CD4-positive, alpha-beta T cell treated with Interleukin-10 for 1 hour (primary cell): ENCODE measurements around the gene BCOR.

Source experiments
- DNase-seq: peaks from one replicate; pipeline ENCODE4 v3.0.0-alpha.2; 2020

The BCOR gene

DNA sequence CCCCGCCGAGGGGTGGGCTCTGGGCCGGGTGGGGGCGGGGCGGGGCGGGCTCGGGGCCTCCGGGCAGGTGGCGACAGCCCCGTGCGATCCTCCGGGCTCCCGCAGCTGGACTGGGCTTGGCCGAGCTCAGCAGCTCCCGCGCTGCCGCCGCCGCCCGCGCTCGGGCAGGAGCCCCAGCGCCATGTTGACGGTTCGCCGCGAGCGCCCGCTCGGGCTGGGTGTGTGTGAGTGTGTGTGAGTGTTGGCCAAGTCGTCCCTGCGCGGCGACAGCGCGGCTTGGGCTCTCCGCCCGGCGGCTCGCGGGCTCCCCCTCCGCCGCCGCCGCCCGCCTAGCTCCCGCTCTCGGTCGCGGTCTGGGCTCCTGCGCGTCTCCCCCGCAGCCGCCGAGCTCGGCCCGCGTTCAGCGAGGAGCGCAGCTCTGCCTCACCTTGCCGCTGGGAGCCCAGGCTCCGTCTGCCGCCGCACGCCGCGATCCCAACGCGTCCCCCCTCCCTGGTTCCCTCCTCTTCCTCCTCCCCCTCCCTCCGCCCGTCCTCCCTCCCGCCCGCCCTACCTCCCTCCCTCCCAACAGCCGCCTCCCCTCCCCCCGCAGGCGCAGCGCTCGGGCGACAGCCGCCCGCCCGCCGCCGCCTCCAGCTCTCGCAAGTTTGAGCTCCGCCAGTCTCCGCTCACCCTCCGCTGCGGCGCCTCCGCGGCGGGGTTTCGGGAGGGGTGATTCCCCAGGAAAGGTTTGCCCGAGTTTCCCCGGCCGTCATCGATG lies at the start of gene BCOR:
Gene BCOR, minus strand, starts transcription at position 455 of the 760 bp plus-strand sequence. CDS start 20,029 bp downstream, outside the sequence.
- peak; percentile 79 for DNase-seq

DNA sequence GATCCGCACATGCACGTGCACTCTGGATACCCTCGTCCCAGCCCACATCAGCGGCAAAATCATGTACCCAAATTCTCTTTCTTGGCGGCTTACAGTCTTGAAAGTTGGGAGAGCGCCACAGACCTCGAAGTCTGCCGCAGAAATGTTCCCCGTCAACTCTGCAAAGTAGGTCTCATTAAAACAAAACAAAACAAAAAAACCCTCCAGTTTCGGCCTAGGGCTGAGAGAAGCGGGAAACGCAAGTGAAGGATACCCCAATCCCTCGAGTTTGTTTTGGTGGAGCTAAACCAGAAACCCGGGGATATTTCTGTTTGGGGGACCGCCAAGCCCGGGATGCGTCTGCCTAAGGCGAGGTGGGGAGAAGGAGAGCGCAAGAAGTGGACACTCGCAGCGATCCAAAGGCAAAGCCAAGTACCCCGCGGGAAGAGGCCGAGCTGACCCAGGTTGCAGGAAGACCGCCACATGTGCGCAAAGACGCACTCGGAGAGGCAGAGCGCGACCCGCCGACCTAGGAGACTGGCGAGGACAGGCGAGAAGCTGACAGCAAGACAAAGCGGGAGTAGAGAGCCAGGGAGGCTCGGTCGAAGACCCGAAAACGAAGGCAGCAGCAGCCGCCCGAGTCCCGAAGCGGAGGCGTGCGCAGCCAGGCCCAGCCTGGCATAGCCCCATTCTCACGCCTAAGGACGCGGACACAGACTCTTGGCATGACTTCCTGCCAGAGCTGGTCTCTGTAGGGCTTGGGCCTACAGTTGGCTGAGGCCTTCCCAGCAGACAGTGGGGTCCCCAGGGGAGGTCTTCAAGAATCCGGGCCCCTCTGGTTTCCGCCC lies 49.6 kb upstream of the BCOR start:
- no peak for DNase-seq

DNA sequence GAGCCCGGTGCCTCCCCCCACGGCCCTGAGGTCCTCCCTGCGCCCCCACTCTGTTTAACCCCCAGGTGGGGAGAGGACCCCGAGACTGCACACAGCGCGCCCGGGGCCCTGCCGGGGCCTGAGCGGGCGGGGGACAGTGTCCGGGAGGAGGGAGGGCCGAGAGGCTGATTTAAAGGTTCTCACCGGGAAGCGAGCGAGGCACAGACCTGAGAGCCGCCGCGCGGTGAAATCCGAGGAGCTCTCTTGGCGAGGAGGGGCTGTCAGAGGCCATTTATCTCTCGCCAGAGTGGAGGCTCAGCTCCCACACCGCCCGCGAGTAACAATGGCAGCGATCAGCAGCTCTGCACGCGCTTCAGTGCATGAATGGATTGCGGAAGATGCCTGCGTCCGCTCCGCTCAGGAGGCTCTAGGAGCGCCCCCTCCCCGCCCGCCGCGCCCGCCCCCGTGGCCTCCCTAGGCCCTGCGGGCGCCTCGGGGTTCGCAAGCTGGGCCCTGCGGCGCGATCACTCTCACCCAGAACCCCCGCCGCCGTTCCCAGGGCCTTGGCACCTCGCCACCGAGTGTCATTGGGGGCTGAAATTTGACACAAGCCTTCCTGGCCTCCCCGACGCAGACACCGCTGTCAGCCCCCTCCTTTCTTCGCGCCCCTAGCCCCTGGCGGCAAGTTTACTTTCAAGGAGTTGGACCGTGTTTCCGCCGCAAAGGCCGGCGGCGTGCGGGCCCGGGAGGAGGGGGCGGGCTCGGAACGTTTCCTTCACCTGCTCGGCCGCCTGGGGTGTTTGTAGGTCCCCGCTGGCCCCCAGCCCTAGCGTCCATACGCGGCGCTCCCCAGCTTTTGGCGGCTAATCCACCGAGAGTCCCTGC lies 48.7 kb upstream of the BCOR start:
- DNase-seq = peak; percentile 33

DNA sequence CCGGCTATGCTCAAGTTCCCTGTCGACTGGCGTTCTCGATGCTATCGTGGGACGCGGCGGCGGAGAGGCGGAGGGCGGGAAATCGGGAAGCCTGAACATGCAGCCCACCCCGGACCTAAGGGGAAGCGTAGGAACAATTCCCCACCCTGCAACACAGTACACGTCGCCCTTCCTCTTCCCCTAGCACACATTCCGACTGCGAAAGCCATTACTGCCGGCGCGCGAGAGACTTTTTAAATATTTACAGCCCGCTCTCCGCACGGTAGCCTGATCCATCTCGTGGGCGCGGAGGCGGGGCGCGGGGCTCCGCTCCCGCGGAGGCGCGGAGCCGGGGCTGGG lies 48.1 kb upstream of the BCOR start:
- no peak for DNase-seq

DNA sequence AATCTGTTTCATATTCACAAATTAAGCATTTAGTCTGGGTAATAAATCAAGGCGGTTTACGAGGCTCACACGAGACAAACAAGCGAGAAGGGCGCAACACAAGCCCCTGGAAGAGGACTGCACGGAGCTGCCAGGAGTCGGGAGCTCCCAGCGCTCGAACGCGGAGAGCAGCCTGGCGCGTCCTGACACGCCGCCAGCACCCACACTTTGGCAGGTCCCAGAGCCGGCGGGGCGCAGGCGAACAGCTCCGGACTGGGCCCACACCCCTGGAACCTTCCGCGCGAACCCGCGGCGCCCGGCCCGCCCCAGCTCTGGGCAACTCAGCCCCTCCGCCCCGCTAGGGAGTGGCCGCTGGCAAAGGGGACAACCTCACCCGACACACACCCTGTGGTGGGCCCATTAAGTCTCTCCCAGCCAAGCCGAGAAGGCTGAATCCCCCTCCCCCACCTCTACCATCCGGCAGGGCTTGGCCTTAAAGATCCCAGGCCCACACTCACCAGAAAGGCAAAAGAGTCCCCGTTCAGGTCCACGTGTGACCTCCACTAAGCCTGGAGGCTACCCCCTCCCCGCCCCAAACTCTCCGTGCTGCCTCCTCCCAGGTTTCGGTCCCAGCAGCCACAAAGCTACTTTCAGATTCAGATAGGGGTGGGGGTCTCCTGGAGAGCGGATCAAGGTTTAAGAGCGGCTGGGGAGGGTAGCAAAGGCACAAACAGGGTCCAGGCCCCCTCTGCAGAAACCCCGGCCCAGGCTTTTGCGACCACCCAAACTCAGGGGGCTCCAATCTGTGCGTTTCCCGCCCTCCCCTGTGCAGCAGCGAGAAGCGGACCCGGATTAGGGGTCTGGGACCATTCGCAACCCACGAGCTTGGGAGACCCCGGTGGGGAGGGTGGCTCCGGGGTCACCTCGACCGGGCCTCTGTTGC lies 47.5 kb upstream of the BCOR start:
- DNase-seq = no peak

DNA sequence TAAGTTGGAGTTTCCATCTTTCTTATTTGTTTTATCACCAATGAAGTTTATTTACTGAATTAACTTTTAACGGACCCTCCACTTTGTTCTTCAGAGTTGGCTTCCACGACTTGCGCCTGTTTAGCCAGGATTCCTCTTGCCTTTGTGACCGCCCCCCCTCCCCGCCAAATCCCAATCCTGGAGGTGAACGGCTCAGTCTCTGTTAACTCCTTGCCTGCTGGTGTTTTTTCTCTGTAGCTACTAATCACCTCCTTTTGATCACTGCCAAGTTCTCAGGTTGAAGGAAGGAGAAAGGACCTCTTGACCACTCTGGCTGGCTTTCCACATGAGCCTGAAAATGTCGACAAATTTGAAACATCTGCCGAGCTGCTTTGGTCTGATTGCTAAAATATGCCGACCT lies 46.8 kb upstream of the BCOR start:
- DNase-seq = no peak

DNA sequence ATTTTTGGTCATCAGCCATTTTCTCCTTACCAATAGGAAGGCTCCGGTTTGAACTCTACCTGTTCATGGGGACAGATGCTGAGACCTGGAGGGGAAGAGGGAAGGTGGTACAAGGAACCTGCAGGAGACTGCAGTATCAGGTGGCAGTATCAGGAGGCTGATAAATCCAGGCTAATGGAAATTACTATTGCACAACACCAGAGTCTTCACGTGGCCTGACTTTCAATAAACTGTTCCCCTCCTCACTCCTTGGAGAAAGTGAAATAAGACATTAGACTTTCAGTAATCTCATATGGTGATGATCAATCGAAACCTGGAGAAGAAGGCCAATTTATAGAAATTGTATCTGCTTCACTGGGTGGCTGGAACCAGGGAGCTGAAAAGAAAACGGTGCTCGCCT lies 46.2 kb upstream of the BCOR start:
- DNase-seq = no peak

DNA sequence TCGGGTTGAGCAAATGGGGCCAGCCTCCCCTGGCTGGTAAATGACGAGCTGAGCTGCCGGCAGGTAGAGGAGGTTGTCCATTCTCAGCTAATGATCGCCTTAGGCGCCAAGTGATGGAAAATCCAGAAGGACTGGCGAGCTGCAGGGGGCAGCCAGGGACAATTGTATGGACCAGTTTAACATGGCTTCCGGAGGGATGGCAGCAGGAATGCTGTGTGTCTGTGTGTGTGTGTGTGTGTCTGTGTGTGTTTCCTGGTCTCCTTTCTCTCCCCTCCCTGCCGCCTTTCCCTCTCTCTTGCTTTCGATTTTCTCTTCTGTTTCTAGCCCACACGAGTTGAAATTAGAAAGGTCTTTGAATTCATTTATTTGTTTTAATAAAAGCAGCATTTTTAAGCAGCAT lies 45.2 kb upstream of the BCOR start:
- no peak for DNase-seq

DNA sequence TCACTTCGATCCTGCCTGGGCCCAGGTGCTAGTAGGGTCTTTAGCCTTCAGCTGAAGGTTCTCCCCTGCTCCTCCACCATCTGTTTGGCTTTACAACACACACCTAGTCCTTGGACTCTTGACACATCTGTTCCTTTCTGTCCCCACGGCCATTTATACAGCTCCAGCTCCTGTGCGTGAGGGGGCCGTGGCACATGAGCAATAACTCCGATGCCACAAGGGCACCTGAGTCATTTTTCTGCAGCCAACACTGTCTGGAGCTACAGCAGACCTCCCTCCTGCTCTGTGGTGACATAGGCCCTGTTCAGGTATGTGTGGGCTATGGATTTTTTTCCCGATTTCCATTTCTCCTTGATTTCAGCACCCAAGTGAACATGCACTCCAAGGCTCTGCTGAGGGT lies 44.7 kb upstream of the BCOR start:
- DNase-seq = no peak

DNA sequence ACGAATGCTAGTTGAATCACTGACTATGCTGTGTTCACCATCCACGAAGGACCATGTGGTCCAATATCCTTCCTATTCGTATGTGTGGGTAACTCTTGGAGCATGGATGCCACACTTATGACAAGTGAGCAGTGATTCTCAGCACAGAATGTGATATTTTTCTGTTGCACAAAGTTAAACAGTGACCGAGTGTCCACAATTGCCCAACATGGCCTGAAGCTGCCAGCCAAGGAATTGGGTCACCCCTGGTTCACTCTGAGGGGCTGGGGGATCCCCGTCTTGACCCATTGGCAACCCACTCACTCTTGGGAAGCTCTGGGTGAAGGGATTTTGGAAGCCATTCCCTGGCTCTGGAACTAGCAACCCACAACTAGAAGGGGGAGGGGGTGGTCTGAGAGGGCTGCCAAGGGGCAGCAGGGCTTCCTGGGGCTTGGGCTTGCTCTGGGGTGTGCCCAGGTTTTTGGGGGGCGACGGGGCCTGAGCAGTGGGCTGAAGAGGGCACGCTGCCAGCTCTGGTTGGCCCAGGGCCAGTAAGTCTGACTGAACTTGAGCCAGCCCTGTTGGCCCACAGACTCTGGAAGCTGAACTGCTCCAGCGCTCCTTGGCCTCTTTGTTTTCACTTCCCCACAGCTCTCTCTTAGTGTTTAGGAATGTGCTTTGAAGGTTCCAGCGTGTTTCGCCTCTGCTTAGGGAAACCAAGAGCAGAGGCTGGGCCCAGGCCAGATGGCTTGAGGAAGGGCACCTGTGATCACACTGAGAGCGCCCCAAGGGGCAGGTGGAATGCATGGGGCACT lies 43.1 kb upstream of the BCOR start:
- no peak for DNase-seq

DNA sequence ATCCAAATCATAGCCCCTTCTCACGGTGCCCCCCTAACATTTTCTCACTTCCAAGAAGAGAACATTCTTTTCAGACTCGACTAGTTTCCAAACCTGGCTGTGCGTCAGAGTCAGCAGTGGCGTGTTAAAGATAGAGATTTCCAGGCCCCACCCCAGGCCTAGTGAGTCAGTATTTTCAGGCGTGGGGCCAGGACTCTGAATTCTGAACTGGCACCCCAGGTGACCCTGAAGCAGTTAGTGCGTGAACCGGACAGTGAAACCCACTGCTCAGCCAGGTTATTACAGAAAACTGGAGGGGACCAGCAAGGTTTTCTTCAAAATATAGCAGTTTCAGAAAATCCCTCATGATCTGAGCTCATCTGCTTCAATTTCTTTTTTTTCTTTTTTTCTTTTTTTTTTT lies 35.0 kb upstream of the BCOR start:
- no peak for DNase-seq

DNA sequence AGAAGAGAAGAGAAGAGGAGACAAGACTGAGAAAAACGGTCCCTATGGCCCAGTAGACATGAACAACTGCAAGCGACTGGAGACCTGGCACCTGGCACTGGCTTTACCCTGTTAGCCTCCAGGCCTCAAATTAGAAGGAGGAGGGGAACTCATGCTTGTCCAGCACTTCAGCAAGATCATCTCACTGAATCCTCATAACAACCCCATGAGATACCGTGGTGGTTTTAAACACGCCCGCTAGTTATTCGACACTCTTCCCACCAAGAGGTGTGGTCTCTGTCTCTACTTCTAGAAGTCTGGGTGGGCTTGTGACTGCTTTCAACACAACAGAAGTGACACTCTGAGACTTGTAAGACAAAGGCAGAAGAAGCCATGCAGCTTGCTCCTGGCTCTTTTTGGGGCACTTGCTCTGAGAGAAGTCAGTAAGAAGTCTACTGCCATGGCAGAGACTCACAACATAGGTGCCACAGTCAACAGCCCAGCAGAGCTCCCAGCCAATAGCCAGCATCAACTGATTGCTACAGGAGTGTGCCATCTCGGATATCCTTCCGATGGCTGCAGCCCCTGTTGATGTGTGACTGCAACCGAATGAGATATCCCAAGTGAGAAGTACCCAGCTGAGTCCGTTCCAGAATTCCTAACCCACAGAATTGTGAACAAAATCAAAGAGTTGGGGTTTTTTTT lies 34.0 kb upstream of the BCOR start:
- DNase-seq = no peak

DNA sequence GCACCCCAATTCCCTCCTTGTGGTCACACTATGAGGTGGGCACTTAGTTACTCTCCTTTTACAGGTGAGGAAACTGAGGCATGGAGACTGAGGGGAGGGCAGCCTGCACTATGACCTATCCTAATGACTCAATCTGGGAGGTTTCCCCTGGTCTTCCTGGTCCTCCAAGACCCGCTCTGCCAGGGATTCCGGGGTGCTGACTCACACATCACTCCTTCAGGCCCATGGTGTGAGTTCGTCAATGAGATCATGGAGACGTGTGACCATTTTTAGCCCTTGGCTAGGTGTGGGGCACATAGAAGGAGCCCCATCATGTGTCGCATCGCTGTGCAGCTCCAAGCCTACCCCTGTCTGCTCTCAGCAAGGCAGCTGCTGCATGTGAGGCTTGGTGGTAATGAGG lies 32.4 kb upstream of the BCOR start:
- DNase-seq = no peak

DNA sequence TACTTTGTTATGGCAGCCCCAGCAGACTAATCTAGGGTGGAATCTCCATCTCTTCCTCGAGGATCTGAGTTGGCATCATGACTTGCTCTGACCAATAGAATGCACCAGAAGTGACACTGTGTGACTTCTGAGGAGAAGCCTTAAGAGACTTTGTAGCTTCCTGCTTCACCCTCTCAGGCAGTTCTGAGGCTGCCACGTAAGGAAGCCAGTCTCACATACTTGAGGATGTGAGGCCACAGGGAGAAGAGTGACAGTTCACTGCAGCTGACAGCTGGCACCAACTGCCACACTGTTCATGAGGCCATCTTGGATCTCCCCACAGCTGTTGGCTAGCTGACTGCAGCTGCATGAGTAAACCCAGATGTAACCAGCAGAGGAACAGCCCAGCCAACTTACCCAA lies 29.3 kb upstream of the BCOR start:
- no peak for DNase-seq

DNA sequence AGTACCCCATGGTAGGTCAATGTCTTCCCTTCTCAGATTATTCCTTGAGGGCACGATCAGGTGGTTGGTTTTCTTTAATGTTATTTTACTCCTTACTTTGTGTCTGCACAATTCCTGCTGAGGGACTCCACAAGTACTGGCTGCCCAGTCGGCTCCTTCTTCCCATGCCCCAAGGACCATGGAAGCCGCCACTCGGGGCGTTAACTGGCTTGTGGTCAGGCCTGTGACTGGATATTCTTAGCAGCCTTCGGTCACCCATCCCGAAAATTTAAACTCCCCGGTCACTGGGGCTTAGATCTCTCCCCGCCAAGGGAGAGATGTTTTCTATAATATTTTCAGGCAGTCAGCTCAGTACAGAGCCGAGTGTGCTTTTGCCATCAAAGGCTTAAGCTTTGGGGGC lies 24.7 kb upstream of the BCOR start:
- DNase-seq = no peak

DNA sequence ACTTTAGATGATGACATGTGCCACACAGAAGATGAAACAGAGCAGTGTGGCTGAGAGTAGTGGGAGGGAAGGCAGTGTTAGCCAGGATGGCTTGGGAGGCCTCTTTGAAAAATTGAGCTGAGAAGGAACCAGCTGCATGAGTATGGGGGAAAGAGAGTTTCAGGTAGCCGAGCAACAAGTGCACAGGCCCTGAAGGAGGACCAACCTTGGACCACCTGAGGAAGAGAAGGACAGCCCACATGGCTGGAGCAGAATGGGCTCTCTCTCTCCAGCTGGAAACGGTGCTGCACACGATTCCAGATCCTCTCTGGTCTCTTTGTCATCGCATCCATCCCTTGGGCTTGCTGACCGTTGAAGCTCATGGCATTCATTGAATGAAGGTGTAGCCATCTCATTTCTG lies 23.9 kb upstream of the BCOR start:
- no peak for DNase-seq

DNA sequence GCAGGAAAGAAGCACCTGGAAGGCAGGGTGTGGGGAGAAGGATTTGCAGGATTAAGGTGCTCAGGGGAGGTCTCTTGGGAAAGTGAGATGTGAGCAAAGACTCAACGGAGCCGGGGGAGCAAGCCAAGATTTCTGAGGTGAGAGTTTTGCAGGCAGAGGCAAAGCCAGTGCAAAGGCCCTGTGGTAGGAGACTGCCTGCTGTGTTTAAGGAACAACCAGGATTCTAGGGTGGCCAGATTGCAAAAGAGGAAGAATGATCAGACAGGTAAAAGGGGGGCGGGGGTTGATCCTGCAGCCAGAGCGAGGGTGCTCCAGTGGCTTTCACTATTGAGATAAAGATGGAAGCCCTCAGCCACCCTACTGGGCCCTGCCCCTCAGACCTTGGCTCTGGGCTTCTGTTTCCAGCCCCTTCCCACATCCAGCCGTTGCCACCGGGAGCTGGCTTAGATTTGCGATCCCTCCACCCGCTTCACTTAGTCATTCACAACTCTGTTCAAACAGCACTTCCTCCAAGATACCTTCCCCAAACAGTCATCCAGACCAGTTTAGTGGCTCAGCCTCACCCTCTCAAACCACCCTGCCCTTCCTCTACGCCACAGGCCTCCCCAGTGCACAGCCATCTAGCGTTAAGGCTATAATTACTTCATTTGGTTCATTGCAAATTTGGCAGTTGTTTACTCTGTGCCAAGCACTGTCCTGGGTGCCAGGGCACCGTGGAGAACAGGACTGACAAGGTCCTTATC lies 23.3 kb upstream of the BCOR start:
- DNase-seq = no peak

DNA sequence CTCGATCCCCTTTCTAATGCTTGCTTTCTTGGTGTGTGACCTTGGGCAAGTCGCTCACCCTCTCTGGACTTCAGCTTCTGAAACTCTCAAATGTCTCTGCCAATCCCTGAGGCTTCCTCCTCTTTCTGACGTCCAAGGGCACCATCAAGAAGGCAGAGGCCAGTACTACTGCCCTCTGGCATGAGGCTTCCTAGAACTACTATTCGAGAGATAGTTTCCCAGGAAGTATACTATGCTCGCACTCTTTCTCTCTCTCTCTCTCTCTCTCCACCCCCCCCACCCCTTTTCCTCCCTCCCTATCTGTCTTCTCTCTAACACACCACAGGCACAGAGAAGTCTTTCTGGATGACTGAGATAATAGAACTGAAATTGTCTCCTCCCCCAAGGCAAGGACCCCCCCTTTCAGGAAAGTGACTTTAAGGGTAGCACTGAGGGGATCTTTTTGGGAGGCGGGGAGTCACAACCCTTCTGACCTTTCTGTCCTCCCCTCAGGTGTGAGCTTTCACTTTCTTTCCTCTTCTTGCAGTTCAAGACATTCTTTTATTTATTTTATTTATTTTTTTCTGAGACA lies 20.0 kb upstream of the BCOR start:
- no peak for DNase-seq

DNA sequence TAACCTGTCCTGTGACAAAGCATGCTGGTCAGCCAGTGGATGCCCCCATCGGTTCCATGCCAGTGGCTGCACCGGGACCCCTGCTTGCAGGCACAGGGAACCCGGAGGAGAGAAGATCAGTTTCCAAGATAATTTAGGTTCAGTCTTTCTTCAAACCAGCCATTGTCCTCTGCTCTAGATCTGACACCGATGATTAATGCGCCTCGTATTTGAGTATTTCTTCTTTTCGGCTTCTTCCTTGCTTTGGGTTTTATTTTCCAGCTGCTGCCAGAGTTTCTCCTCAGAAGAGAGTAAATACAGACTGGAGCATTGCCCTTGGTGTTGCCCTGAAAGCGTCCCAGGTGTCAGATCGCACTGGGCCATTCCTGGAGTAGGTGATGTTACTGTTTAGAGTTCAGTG lies 19.2 kb upstream of the BCOR start:
- no peak for DNase-seq

DNA sequence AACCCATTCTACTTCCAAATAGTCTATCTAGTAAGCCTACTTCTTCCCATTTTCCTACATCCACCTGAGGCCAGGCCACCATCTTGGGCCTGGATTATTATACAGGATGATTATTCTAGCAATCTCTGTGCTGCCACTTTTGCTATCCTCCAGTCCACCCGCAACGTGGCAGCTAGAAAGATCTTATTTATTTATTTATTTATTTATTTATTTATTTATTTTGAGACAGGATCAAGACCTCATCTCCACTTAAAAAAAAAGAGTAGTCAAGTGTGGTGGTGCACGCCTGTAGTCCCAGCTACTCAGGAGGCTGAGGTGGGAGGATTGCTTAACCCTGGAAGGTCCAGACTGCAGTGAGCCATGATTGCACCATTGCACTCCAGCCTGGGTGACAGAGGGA lies 15.2 kb upstream of the BCOR start:
- no peak for DNase-seq
